Stomach (tissue), 9 donors: ENCODE data around the gene TANGO6. TPM values are rescaled to one million over a fixed set of nuclear protein-coding genes. Genes with fewer than 3 reads are reported as not detected.

ENCODE experiments used
- DNase-seq, 2 donors: peaks; one replicate each; pipeline versions ENCODE4 v3.0.0 to v3.0.0-alpha.2; 2013 to 2019
- H3K27ac ChIP-seq, 5 donors: fragments of 200-600 bp in 4 of 5; sonication (generic) in 4 of 5; one replicate each; pipeline ENCODE4 v1.5.1; 2013 to 2019; ENCODE audit warnings: mild to moderate bottlenecking in 1 of 5, moderate library complexity in 1 of 5
- H3K27me3 ChIP-seq, 3 donors: fragments of 200-600 bp; sonication (generic); one replicate each; pipeline ENCODE4 v1.5.1; 2017 to 2019; ENCODE audit warnings: mixed run types in 1 of 3
- H3K36me3 ChIP-seq, 4 donors: fragments of 200-600 bp; sonication (generic); 1 replicate in 3 of 4; 2 replicates in 1 of 4; pipeline ENCODE4 v1.5.1; 2016 to 2019
- H3K4me1 ChIP-seq, 4 donors: fragments of 200-600 bp; sonication (generic); one replicate each; pipeline ENCODE4 v1.5.1; 2016 to 2019
- H3K4me3 ChIP-seq, 4 donors: fragments of 200-600 bp; sonication (generic) in 3 of 4; one replicate each; pipeline ENCODE4 v1.5.1; 2016 to 2019; ENCODE audit warnings: mild to moderate bottlenecking in 1 of 4
- H3K9me3 ChIP-seq, 4 donors: fragments of 200-600 bp; sonication (generic); one replicate each; pipeline ENCODE4 v1.5.1; 2016 to 2019
- CTCF ChIP-seq, 7 experiments: fragments of 450-650 bp in 4 of 7; fragments of 200-600 bp in 3 of 7; sonication (generic) in 3 of 7; IDR thresholded peaks; one replicate each; pipeline ENCODE4 v1.5.1; 2016 to 2019; ENCODE audit warnings: antibody characterized with exemption in 7 of 7, control low read depth in 2 of 7, mild to moderate bottlenecking in 1 of 7
- EP300 ChIP-seq: sonication (generic); formaldehyde crosslinking; IDR thresholded peaks from one replicate; pipeline ENCODE4 v1.6.1; 2017; ENCODE audit warnings: antibody characterized with exemption
- POLR2A ChIP-seq, 4 donors: fragments of 450-650 bp; IDR thresholded peaks; one replicate each; pipeline ENCODE4 v1.6.1; 2016; ENCODE audit warnings: antibody characterized with exemption in 4 of 4, control low read depth in 2 of 4, mild to moderate bottlenecking in 1 of 4, moderate library complexity in 1 of 4
- POLR2AphosphoS5 ChIP-seq, 3 donors: sonication (generic); formaldehyde crosslinking; IDR thresholded peaks; one replicate each; pipeline ENCODE4 v1.6.1; 2016; ENCODE audit warnings: antibody characterized with exemption in 3 of 3
- WGBS, 5 donors: extraction: QIAGEN DNeasy Blood & Tissue Kit in 3 of 5; methylation state at CpG; one replicate each; pipeline versions ENCODE4 v1.1.5 to v1.1.7; 2013 to 2018; 5-methylcytosine and 5-hydroxymethylcytosine counted together
- intact Hi-C: fragments of 100-400 bp; cut with DNase I; formaldehyde crosslinking; loops from one replicate; pipeline ENCODE4 v1.15.1; 2023; ENCODE audit warnings: low total_unique reads
- polyA plus RNA-seq, 3 donors: library from polyadenylated mRNA; stranded (reverse); fragments of 200-250 nt; gene quantifications; one replicate each; pipeline ENCODE4 v1.2.3, GENCODE V29; 2013
- total RNA-seq, 5 donors: library from RNA; depleted of rRNA; stranded (reverse); fragments of >200 nt; gene quantifications; one replicate each; pipeline versions ENCODE4 v1.1.0 to v1.2.3, GENCODE V29; 2014 to 2016
- donor health status: healthy with polysubstance abuse.
- donor health status: Bipolar disorder and iron deficiency.
- donor health status: healthy.

Gene TANGO6
- total and polyA plus RNA-seq, 8 donors = 2.2 to 32.7 (median 11.4) TPM

DNA sequence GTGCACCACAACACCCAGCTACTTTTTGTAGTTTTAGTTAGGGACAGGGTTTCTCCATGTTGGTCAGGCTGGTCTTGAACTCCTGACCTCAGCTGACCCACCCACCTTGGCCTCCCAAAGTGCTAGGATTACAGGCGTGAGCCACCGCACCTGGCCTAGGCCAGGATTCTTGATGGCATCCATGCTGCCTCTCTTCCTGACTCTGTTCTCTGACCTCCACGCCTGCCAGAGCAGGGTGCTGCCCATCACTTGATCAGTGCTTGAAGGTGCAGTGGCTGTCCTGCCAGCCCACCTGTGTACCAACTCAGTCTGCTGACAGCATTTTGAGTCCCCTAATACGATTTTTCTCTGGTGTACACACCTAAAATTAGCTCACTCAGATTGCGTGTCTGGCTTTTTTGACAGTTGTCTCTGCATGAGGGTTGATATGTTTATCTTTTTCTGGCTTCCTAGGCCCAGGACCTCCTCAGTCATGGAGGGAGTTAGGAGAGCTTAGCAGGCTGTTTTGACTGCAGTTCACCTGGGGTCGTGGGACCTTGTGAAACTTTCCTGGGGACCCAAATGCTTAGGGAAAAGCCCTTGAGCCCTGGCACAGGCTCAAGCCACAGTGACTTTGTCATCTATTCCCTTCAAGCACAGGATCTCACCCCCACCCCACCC lies 268.0 kb downstream of the TANGO6 start:
- Histone ChIP-seq H3K36me3 (peaks cover 17 to 65% (median 55%) of the 10 kb centered on the region in 4 donors), H3K27me3 (peaks cover 0 to 26% (median 14%) of the 10 kb centered on the region in 3 donors), H3K4me1 (peaks cover 18 to 33% (median 31%) of the 10 kb centered on the region in 4 donors), H3K4me3 (no peak overlapping the region), H3K27ac (no peak overlapping the region), H3K9me3 (no peaks in the 10 kb centered on the region)
- DNase-seq = no peak
- intact Hi-C loops = no loop called here
- TF ChIP-seq EP300 (no peak), POLR2AphosphoS5 (IDR thresholded peaks at IDR 0.05) (no peak), POLR2A (IDR thresholded peaks at IDR 0.05) (no peak)
- 83 to 92% (median 90%) methylated on average over 6 of the region's 6 CpGs for WGBS, 5 donors

GRCh38 chr16:69111876-69112230 lies 268.5 kb downstream of the TANGO6 start:
- no peak for DNase-seq
- 83 to 96% (median 87%) methylated on average over 5 of the region's 5 CpGs for WGBS, 5 donors
- TF ChIP-seq CTCF (IDR thresholded peaks at IDR 0.05) (no peak), EP300 (no peak), POLR2A (IDR thresholded peaks at IDR 0.05) (no peak), POLR2AphosphoS5 (IDR thresholded peaks at IDR 0.05) (no peak)
- intact Hi-C loops = no loop called here
- no peak overlapping the region for H3K4me3 ChIP-seq
- H3K9me3 ChIP-seq = no peaks in the 10 kb centered on the region
- no peak overlapping the region for H3K27ac ChIP-seq
- peaks cover 0 to 21% (median 9%) of the 10 kb centered on the region in 3 donors for H3K27me3 ChIP-seq
- peaks cover 16 to 28% (median 26%) of the 10 kb centered on the region in 4 donors for H3K4me1 ChIP-seq
- peaks cover 18 to 71% (median 60%) of the 10 kb centered on the region in 4 donors for H3K36me3 ChIP-seq

- intact Hi-C loops = no loop called here
- H3K4me3 ChIP-seq = no peak overlapping the region
- H3K36me3 ChIP-seq = peaks cover 19 to 75% (median 65%) of the 10 kb centered on the region in 4 donors
- no peaks in the 10 kb centered on the region for H3K9me3 ChIP-seq
- no peak overlapping the region for H3K27ac ChIP-seq
- H3K27me3 ChIP-seq = peaks cover 0 to 15% (median 3%) of the 10 kb centered on the region in 3 donors
- H3K4me1 ChIP-seq = peaks cover 12 to 21% (median 19%) of the 10 kb centered on the region in 4 donors
- peak; percentile 71 to 75 for DNase-seq
- 35 to 50% (median 45%) methylated on average over 6 of the region's 6 CpGs for WGBS, 5 donors
- TF ChIP-seq POLR2A (IDR thresholded peaks at IDR 0.05) (no peak), CTCF (IDR thresholded peaks at IDR 0.05) (peak in 5 of 7 experiments; percentile 14 to 68 (median 31))
Measured at GRCh38 chr16:69112285-69113129, 269.2 kb downstream of the TANGO6 start.

DNA sequence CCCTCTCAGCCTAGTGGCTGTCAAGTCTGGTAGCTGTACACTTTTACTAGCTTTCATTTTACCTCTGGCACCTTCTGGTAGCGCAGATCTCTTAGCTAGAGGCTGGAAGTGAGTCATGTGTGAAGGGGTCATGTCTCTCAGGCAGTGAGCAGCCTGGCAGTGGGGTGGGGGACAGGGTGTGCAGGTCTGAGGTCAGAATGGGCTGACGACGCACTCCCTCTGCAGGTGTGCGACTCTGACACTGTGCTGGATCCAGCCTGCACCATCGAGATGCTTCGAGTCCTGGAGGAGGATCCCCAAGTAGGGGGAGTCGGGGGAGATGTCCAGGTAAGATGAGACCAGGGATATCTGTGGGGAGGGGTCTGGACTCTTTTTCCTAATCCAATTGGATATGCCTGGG lies 269.9 kb downstream of the TANGO6 start:
- H3K4me1 ChIP-seq = peaks cover 6 to 14% (median 12%) of the 10 kb centered on the region in 4 donors
- H3K27me3 ChIP-seq = peaks cover 0 to 7% (median 0%) of the 10 kb centered on the region in 3 donors
- intact Hi-C loops = no loop called here
- no peak overlapping the region for H3K4me3 ChIP-seq
- no peaks in the 10 kb centered on the region for H3K9me3 ChIP-seq
- H3K36me3 ChIP-seq = peaks cover 24 to 82% (median 72%) of the 10 kb centered on the region in 4 donors
- TF ChIP-seq CTCF (IDR thresholded peaks at IDR 0.05) = no peak
- no peak for TF ChIP-seq EP300
- TF ChIP-seq POLR2A (IDR thresholded peaks at IDR 0.05) = no peak
- TF ChIP-seq POLR2AphosphoS5 (IDR thresholded peaks at IDR 0.05) = no peak
- no peak overlapping the region for H3K27ac ChIP-seq
- DNase-seq = no peak
- WGBS, 5 donors = 87 to 96% (median 91%) methylated on average over 3 to 7 of the region's 7 CpGs
